ENCODE data around the gene APBB2.

The APBB2 gene

DNA sequence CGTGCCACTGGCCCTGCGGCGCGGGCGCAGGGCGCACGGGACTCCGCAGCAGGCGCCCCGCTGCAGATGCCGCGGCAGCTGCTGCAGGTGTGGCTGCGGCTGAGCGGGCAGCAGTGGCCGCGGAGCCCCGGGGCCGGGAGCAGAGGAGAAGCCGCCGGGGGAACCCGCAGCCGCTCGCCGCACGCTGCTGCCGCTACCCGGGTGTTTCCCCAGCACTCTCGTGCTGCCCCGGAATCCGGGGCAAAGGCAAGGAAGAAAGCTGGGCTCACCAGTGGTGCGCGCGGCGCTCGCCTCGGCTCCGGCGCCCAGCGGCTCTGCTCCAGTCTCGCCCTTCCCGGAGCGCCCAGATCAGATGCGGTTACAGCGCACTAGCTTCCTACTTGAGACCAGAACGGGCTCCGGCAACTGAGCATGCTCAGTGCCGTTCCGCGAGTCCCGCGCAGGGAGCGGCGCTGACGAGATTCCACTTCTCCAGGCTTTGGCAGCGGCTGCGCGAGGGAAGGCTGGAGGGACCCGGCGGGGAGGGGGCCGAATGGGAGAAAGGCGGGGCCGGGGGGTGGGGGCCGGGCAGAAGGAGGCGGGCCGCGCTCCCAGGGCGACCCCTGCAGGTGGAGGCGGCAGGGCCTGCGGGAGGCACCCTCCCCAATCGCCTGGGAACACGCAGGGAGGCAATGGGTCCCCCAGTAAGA is at the start of gene APBB2:
TSS of gene APBB2 (minus strand) at position 407 of the 689 bp plus-strand sequence. CDS start 181,288 bp downstream, outside the sequence.
- peak; percentile 94 for DNase-seq (ENCODE audit: low read depth)

DNA sequence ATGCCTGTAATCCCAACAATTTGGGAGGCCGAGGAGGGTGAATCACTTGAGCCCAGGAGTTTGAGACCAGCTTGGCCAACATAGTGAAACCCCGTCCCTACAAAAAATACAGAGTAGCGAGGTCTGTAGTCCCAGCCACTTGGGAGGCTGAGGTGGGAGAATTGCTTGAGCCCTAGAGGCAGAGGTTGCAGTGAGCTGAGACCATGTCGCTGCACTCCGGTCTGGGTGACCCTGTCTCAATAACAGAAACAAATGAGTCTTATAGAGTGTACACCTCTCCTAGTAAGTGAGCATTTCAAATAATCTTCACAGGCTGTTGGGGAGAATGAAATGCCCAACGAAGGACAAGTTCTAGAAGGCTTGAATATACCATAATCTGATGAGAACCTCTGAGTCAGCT is 47.9 kb upstream of the APBB2 start:
- DNase-seq (ENCODE audit: low read depth), result no peak

DNA sequence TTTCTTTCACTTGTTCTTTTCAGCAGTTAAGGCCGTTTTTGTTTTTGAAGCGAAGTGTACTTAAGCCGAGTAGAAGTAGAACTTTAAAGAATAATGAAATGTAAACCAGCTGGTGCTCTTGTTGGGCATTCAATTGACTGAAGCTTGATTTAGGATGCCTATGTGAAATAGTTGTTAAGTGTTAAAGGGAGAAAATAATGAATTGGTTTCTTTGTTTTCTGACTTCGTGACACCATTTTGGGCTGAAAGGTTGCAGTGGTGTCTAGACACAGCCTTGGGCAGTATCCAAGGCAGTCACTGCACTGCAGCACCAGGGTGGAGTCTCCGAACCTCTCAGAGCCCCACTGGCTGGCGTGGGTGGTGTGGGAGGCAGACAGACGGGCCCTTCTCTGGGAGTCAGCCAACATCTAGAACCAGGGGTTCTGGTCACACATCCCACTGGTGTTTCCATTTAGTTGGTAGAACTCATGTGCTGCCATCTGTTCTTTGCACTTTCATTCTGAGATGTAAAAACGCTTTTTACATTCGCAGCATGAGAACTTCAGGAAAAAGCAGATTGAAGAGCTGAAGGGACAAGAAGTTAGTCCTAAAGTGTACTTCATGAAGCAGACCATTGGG is 45.9 kb upstream of the APBB2 start:
- DNase-seq (ENCODE audit: low read depth), result no peak

DNA sequence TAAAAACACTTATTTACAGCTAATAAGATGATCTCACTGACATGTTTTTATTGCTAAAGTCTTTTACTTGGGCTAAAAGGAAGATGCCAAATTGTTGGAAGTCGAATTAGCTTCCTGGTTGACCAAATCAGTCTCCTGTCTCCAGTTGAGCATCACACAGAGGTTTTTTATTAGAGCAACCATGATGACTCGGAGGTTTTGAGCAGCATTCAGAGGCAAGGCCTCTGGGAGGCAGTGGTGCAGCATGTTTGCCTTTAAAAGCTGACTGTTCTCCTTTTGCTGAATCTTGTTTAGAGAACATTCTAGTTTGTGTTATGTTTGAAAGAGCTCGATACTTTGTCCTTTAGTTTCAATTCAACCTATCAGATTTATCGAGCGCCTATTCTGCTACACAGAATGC is 44.4 kb upstream of the APBB2 start:
- peak; percentile 54 for DNase-seq (ENCODE audit: low read depth)

GRCh38 chr4:41257906-41258305 is 43.6 kb upstream of the APBB2 start:
- DNase-seq (ENCODE audit: low read depth), result no peak

GRCh38 chr4:41257257-41257901 is 43.0 kb upstream of the APBB2 start:
- DNase-seq (ENCODE audit: low read depth), result no peak

GRCh38 chr4:41256740-41257256 is 42.5 kb upstream of the APBB2 start, which contains the start of gene UCHL1:
UCHL1 (plus strand) TSS chr4:41256928; CDS start chr4:41256977, 49 bp downstream.
- DNase-seq (ENCODE audit: low read depth), result no peak

DNA sequence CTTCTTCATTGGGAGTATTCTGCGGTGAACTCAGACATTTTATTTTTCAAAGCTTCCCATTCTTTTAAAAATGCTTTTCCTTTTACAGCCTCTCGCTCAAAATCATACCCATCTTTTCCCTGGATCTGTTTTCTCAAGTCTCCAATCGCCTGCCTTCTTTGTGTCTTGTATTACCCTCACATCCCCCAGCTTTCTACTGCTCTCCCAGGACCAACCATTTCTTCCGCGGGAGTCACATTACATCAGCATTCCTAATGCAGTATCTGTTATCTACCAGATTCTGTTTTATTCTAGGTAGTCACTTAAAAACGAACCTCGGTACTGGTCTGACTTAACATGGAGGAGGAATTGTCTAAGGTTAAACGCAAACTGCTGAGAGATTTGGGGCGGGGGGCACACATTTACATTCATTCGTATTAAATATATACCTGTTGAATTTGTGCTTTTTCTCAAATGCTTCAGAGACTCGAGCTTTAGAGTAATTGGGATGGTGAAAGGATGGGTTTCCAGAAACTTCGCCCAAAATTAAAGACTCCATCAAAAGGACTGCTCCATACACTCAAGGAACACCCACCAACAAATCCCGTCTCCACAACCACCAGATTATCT is 41.9 kb upstream of the APBB2 start:
- no peak for DNase-seq (ENCODE audit: low read depth)

- DNase-seq (ENCODE audit: low read depth), result no peak
These were observed 31.6 kb upstream of the APBB2 start for GRCh38 chr4:41245983-41246382.

- DNase-seq (ENCODE audit: low read depth), result no peak
These were observed 27.6 kb upstream of the APBB2 start for GRCh38 chr4:41241919-41242318.

GRCh38 chr4:41236508-41236907 is 22.2 kb upstream of the APBB2 start:
- DNase-seq (ENCODE audit: low read depth), result no peak

- DNase-seq (ENCODE audit: low read depth), result no peak
These were observed 21.7 kb upstream of the APBB2 start for GRCh38 chr4:41236032-41236431.

DNA sequence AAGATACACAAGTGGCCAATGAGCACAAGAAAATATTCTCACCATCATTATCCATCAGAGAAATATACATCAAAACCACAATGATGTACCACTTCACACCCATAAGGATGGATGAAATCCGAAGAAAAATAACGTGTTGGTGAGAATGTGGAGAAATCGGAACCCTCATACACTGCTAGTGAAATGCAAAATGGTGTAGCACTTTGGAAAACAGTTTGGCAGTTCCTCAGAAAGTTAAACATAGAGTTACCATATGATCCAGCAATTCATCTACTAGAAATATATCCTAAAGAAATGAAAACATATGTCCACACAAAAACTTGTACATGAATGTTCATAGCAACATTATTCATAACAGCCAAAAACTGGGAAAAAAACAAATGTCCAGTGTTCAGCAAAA is 18.5 kb upstream of the APBB2 start:
- no peak for DNase-seq (ENCODE audit: low read depth)

GRCh38 chr4:41232406-41232805 is 18.1 kb upstream of the APBB2 start:
- DNase-seq (ENCODE audit: low read depth), result no peak

DNA sequence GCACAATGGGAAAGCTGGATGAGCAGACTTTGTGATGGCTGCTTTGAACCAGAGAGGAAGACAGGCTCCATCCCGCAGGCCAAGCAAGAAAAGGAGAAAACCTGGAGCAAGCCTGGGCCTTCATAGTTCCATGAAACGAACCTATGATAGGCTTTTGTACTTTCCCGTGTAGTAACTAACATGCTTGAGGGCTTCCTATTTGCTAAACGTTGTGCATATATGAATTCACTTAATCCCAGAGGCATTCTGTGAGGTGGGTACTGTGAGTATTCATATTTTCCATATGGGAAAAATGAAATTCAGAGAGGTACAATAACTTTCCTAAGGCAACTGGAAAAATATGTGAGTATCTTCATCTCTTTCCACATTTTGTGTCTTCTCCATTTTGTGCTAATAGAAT is 13.6 kb upstream of the APBB2 start:
- no peak for DNase-seq (ENCODE audit: low read depth)

DNA sequence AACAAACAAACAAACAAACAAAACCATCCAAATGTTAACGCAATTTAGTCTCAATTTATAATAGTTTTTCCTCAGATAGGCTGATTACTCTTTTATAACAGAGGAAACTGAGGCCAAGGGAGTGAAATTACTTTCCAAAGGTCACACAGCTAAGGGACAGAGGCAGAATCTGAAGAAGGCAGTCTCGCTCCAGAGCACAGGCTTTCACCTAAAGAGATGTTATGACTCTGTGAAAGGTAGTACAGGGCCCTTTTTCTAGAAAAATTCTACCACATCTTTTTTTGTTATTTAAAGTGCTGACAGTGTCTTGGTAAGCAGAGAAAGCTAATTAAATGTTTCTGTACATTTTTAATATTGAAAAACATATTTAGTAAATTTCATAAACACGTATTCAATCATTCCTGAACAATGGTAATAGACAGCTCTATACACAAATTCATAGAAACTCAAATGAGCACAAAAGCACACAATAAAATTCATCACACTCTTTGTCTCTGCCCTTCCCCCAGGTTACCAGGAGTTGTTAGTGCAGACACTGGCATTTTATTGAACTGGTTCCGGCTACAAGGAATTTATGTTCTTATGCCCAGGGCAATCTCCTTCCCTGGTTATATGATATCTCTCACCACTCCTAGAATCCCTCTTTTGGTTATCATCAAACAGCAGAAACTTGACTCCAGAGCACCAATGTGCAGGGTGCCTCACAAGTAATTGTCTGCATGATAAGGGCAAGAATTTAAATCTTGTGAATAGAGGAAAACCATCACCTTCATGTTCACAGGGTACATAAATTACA is 7.7 kb upstream of the APBB2 start:
- DNase-seq (ENCODE audit: low read depth), result no peak

DNA sequence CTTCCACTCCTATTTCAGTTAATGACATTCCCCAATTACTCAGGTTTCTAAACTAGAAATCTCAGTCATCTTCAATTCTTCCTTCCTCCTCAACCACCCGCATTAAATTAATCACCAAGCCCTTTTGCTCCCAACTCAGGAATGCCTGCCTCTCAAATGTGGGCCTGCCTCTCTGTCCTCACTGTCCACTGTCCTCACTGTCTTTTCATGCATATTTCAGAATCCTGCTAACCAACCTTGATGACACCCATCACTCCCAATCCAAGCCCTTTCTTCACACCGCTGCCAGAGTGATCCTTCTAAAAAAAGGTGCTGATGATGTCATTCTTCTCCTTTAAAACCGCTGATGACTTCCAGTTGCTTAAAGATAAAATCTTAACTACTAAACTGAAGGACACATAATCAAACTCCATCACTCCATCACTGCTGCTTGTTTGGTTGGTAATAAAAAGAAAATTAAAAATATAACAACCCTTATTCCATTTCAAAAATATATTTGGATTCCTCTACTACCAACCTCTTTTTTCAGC is 5.1 kb upstream of the APBB2 start:
- DNase-seq (ENCODE audit: low read depth), result no peak

- DNase-seq (ENCODE audit: low read depth), result no peak
These were observed 4.4 kb upstream of the APBB2 start for GRCh38 chr4:41218703-41219102.

DNA sequence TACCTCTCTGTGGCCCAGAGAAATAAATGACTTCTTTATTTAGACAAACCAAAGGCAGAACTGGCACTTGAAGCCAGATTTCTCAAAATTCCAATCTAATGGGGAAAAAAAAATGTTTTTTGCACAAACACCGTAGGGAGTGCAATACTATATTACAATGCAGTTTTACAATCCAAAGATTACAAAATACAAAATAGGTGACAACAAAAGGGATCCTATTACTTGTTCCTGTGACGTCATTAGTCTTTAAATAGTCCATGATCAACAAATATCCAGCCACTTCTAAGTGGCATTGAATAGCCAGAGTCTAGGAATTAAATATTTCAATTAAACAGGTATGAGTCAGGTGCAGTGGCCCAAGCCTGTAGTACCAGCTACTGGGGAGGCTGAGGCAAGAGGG is 3.0 kb upstream of the APBB2 start:
- DNase-seq (ENCODE audit: low read depth), result no peak

DNA sequence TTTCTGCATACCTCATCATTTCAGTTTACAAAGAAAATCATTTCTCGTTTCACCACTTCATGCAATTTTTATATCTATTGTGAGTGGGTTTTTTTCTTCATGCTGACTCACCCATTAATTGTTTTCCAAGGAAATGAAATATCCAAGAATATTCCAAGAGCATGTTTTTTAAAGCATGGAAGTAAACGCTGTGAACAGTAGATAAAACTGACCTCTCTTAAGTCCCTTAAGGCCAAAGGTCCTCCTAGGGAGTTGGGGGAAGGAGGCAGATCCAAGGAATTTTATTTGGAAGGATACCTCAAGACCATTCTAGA is 2.6 kb upstream of the APBB2 start:
- no peak for DNase-seq (ENCODE audit: low read depth)

DNA sequence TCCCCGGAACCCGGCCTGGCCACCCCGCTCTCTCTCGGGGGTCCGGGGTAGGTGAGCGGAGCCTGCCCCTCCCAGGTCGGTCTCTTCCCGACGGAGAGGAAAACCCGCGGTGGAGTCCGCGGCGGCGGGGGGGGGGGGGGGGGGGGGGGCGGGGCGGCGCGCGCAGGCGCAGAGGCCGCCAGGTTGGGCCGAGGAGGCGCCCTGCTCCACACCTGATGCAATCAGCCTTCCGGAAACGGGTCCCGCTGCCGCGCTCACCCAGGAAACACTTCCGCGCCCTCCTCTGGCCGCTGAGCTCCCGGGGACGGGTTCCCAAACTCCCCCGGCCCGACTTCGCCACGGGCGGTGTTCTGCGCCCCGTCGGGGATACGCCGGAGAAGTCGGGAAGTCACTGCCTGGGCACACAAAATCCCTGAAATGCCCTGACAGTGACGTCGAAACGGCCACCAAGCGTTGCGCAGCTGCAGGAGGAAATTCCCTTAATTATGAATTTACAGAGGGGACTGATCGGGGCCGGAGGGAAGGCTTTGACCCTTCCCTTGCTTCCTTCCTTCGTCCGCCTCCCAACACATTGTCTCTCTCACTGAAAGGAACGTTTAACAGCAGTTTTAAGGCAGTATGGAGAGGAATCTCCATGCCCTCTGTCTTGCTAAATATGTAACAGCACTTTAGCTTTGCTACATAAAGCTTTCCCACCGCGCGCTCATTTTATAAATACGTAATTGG is 2.1 kb upstream of the APBB2 start:
- no peak for DNase-seq (ENCODE audit: low read depth)

Measured in GM04504 (cell line).